Epithelial cell of esophagus (primary cell): ENCODE data around the gene PRODH2.
A peak's percentile ranks its signal among the peaks of the same experiment; 100 is the strongest.

Experiments
- DNase-seq: peaks from one replicate; pipeline ENCODE4 v3.0.0; 2010; ENCODE audit warnings: low read depth
- H3K4me3 ChIP-seq: 2 replicates; pipeline ENCODE4 v1.5.1; 2011; ENCODE audit warnings: mild to moderate bottlenecking, low read length, control low read depth
- CTCF ChIP-seq: IDR thresholded peaks from 2 replicates; pipeline ENCODE4 v1.5.1; 2011; ENCODE audit warnings: low read depth, mild to moderate bottlenecking, low read length, control low read depth, inconsistent platforms; ENCODE audit not compliant: insufficient read depth; ENCODE audit errors: missing control alignments

The PRODH2 gene

DNA sequence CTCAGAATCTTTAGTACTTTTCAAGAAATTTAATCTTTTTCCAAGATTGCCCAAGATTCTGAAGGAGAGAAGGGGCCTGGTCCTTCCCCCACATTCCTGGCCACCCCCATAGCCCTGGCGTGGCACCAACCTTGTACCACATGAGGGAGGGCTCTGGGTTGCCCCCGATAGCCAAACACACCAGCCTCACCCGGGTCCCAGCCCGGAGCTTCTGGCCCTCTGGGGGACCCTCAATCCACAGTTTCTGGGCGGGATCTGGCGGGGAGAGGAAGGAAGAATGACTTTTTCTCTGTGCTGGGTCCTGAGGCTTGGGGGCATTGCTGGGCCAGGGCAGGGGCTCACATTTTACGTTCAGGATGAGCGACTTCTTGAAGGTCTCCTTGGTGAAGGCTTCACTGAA lies 35.3 kb upstream of the PRODH2 start:
- no peak for TF ChIP-seq CTCF
- DNase-seq, result no peak
- H3K4me3 ChIP-seq, result no peak overlapping the region

- no peak overlapping the region for H3K4me3 ChIP-seq
- TF ChIP-seq CTCF, result peak; percentile 7
- no peak for DNase-seq
These were observed 33.5 kb upstream of the PRODH2 start for GRCh38 chr19:35846038-35846668.

DNA sequence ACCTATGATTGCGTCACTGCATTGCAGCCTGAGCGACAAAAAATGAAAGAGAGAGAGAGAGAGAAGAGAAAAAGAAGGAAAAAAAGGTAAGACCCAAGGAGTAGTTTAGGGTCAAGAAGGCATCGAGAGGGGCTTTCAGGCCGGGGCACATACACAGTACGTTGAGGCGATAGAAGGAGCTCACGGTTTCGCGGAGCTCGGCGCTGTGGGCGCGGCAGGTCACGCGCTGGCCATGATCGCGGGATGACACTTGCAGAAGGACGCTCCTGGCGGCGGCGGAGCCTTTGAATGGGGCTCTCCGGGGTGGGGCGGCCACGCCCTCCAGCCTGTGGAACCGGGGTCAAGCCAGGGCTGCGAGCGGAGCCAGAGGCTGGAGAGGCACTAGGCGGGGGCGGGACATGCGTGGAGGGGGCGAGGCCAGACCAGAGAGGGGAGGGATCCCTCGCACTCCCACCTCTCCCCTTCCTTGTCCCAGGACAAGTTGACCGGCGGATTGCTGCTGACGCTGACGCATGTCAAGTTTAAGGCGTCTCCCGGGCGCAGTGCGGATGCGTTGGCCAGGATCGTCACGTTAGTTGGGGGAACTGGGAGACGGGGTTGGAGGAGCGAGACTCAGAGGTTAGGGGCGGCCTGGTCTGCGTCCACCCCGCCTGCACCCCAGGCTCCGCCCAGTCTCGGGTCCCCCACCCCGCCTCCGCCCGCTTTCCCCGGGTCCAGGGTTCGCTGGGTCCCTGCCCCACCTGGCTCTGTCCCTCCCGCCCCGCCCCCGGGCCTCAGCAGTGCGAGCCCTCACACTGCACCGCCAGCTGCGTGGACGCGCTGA lies 32.8 kb upstream of the PRODH2 start:
- peak; percentile 40 for DNase-seq
- no peak overlapping the region for H3K4me3 ChIP-seq
- no peak for TF ChIP-seq CTCF

GRCh38 chr19:35844482-35845214 lies 32.0 kb upstream of the PRODH2 start:
- no peak for DNase-seq
- TF ChIP-seq CTCF, result no peak
- H3K4me3 ChIP-seq, result no peak overlapping the region

DNA sequence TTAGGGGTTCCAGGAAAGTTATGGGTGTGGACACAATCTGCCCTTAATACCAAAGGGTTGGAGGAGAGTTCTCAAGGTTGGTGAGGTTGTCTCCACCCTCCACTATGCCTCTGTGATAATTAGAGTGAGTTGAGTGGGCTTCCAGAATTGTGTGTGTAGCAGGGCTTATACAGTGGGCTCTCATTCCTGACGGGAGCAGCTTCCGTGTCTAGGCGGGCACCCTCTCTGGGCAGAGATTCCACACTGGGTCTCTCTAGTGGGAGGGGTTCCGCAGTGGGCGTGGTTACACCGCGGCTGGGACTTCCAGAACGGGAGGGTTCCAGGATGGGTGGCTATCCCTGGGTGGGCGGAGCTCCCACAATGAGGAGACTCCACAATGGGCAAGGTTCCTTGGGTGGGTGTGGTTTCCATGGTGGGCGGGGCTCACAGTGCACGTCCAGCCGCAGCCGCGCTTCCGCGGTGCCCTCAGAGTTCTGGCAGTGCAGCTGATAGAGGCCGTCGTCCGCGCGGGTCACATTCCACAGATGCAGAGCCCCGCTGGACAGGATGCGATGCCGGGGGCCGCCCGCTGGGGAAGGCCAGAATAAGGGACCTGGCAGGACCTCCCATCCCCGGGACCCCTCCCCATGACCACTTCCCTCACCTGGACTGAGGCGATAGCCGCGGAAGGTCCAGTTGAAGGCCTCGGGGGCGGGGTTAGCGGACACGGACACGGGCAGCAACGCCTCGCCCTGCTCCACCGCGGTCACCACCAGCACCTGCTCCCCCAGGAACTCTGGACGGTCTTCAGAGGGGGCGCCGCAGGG lies 31.2 kb upstream of the PRODH2 start:
- TF ChIP-seq CTCF, result no peak
- H3K4me3 ChIP-seq, result no peak overlapping the region
- DNase-seq, result no peak

DNA sequence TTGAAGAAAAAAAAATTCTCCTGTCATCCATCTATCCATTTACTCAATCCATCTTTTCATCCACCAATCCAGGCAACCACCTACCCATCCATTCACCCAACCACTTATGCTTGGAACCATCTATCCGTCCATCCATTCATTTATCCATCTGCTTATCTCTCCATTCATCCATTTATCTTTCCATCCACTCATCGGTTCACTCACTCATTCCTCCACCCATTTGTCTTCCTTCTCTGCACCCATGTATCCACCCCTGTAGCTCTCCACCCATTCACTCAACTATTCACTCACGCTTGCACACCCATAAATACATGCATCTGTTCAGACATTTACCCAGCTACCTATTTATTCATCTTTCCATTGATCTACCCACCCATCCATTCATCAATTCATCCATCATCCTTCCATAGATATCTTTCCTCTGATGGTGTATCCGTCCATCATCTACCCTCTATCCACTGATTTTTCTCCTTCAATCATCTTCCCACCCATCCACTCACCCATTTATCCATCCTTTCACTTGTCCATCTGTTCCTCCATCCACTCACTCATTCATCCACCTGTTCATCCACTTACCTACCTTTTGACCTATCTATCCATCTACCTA lies 30.1 kb upstream of the PRODH2 start:
- no peak for DNase-seq
- no peak overlapping the region for H3K4me3 ChIP-seq
- TF ChIP-seq CTCF, result no peak
